K562 (cell line): ENCODE data around the gene UBE2G2. TPM values are rescaled to one million over a fixed set of nuclear protein-coding genes. Genes with fewer than 3 reads are reported as not detected.
A peak's percentile ranks its signal among the peaks of the same experiment; 100 is the strongest.

ENCODE experiments used
- ATAC-seq: fragments of 200-7000 bp; cut with Tn5 transposase; 3 replicates; pipeline ENCODE4 v1.9.1; 2020; ENCODE audit warnings: moderate library complexity
- BruUV-seq: library from RNA; stranded (reverse); fragments of 400-500 nt; replicated peaks from 2 replicates; lab custom pipeline; 2021; lab: Mats Ljungman, UMichigan
- CTCF ChIA-PET: fragments of 300-600 bp; formaldehyde crosslinking; extraction: SDS; loops from one replicate; lab custom pipeline; 2021; ENCODE audit warnings: low intra/inter-chr PET ratio; lab: Yijun Ruan, JAX
- POLR2A ChIA-PET: fragments of 300-600, 350-650 bp; sonication (Branson Sonifier 250); formaldehyde crosslinking; extraction: SDS; loops from one replicate; lab custom pipeline; 2021; ENCODE audit warnings: antibody characterized with exemption, inconsistent platforms; lab: Yijun Ruan, JAX
- DNase-seq, 4 experiments: peaks; one replicate each; pipeline versions ENCODE4 v3.0.0 to v3.0.0-alpha.2; 2011 to 2018; ENCODE audit warnings: low spot score in 3 of 4, mixed read lengths in 3 of 4; ENCODE audit errors: extremely low read depth in 1 of 4
- FAIRE-seq: peaks from 2 replicates; lab custom pipeline; 2011; peaks lifted over from hg19 to GRCh38; lab: Jason Lieb, UNC
- H2AFZ ChIP-seq: 2 replicates; pipeline ENCODE4 v1.6.0; 2011; ENCODE audit warnings: low read depth, low read length, control low read depth, inconsistent platforms
- H3K27ac ChIP-seq: fragments of 200-600 bp; 3 replicates; pipeline ENCODE4 v1.8.0; 2011; ENCODE audit warnings: low read depth, mild to moderate bottlenecking, control low read depth, inconsistent platforms, low read length, moderate library complexity, mixed read lengths; ENCODE audit errors: extremely low read depth
- H3K27me3 ChIP-seq, 2 experiments: fragments of 300-600 bp in 1 of 2; 2 replicates in 1 of 2; 3 replicates in 1 of 2; pipeline versions ENCODE4 v1.6.0 to v1.8.0; 2011; ENCODE audit warnings: inconsistent platforms in 2 of 2, low read length in 2 of 2, mild to moderate bottlenecking in 1 of 2, mixed read lengths in 1 of 2, moderate library complexity in 1 of 2; ENCODE audit not compliant: control insufficient read depth in 2 of 2, insufficient read depth in 2 of 2
- H3K36me3 ChIP-seq: fragments of 300-600 bp; 3 replicates; pipeline ENCODE4 v1.8.0; 2011; ENCODE audit warnings: mild to moderate bottlenecking, low read length, inconsistent platforms; ENCODE audit not compliant: control insufficient read depth, insufficient read depth
- H3K4me1 ChIP-seq, 2 experiments: fragments of 200-600 bp in 1 of 2; replicated peaks in 1 of 2; 2 replicates in 1 of 2; 3 replicates in 1 of 2; pipeline versions ENCODE4 v1.5.1 to v1.8.0; 2011; ENCODE audit warnings: inconsistent platforms in 2 of 2, low read length in 2 of 2, mild to moderate bottlenecking in 1 of 2, mixed read lengths in 1 of 2, moderate library complexity in 1 of 2; ENCODE audit not compliant: control insufficient read depth in 2 of 2, insufficient read depth in 2 of 2
- H3K4me2 ChIP-seq: 2 replicates; pipeline ENCODE4 v1.6.1; 2011; ENCODE audit warnings: low read length, control low read depth, inconsistent platforms, mixed read lengths; ENCODE audit not compliant: insufficient read depth
- H3K4me3 ChIP-seq: fragments of 200-600 bp; sonication (generic), shearing (Covaris generic); 2 replicates; pipeline ENCODE4 v1.5.1; 2016; ENCODE audit warnings: control low read depth, inconsistent platforms
- H3K79me2 ChIP-seq: fragments of 200-600 bp; 3 replicates; pipeline ENCODE4 v1.8.0; 2011; ENCODE audit warnings: low read length, inconsistent platforms; ENCODE audit not compliant: control insufficient read depth, insufficient read depth
- H3K9ac ChIP-seq, 2 experiments: 2 replicates each; pipeline versions ENCODE4 v1.6.0 to v1.6.1; 2011; ENCODE audit warnings: low read depth in 2 of 2, low read length in 2 of 2, control low read depth in 1 of 2, inconsistent platforms in 1 of 2, mild to moderate bottlenecking in 1 of 2, mixed read lengths in 1 of 2; ENCODE audit not compliant: insufficient read depth in 1 of 2
- H3K9me1 ChIP-seq: one replicate; pipeline ENCODE4 v1.6.0; 2011; ENCODE audit warnings: inconsistent platforms, mild to moderate bottlenecking, low read length, moderate library complexity; ENCODE audit not compliant: control insufficient read depth, insufficient read depth
- H3K9me3 ChIP-seq: replicated peaks from 2 replicates; pipeline ENCODE4 v1.5.1; 2011; ENCODE audit warnings: low read depth, low read length, inconsistent platforms; ENCODE audit not compliant: control insufficient read depth, insufficient read depth
- H4K20me1 ChIP-seq: replicated peaks from 2 replicates; pipeline ENCODE4 v1.6.1; 2011; ENCODE audit warnings: low read length, inconsistent platforms, mixed read lengths; ENCODE audit not compliant: control insufficient read depth, insufficient read depth
- ELF1 ChIP-seq: fragments of 200-800 bp; sonication (Bioruptor generic); IDR thresholded peaks from 2 replicates; pipeline ENCODE4 v1.6.1; 2016; ENCODE audit warnings: missing genetic modification characterization, missing compliant biosample characterization
- MLLT1 ChIP-seq, 2 experiments: fragments of 450-650 bp; IDR thresholded peaks; 2 replicates each; pipeline ENCODE4 v1.6.1; 2016
- NFXL1 ChIP-seq: fragments of 450-650 bp; formaldehyde crosslinking; IDR thresholded peaks from 2 replicates; pipeline ENCODE4 v1.4.0; 2021; ENCODE audit warnings: mild to moderate bottlenecking
- POLR2A ChIP-seq: fragments of 450-650 bp; conservative IDR thresholded peaks from 2 replicates; pipeline ENCODE4 v1.6.1; 2016
- POLR2G ChIP-seq: fragments of 200-400 bp; formaldehyde crosslinking; IDR thresholded peaks from 2 replicates; pipeline ENCODE4 v1.6.1; 2017; ENCODE audit warnings: low read depth, mild to moderate bottlenecking, antibody characterized with exemption, low read length, moderate library complexity
- RBFOX2 ChIP-seq: fragments of 200-400 bp; formaldehyde crosslinking; IDR thresholded peaks from 2 replicates; pipeline ENCODE4 v1.6.1; 2017; ENCODE audit warnings: low read depth, mild to moderate bottlenecking, low read length, moderate library complexity
- SMARCA5 ChIP-seq: fragments of 450-650 bp; IDR thresholded peaks from 2 replicates; pipeline ENCODE4 v1.6.1; 2016
- TRIM24 ChIP-seq, 2 experiments: fragments of 450-650 bp; IDR thresholded peaks; 2 replicates each; pipeline ENCODE4 v1.6.1; 2016
- WGBS: fragments of 100-300 bp; shearing (Covaris generic); methylation state at CpG from one replicate; pipeline ENCODE4 v1.1.6; 2016; ENCODE audit warnings: low coverage, mixed read lengths; ENCODE audit not compliant: insufficient coverage; ENCODE audit errors: missing lambda C conversion rate; 5-methylcytosine and 5-hydroxymethylcytosine counted together
- in situ Hi-C: fragments of 300-500 bp; cut with MboI; formaldehyde crosslinking; loops from 4 replicates; pipeline ENCODE4 v1.15.0; 2018; ENCODE audit warnings: inconsistent platforms, mixed read lengths
- intact Hi-C: fragments of 100-400 bp; cut with micrococcal nuclease; formaldehyde crosslinking; loops from 2 replicates; pipeline ENCODE4 v1.14.2; 2022
- polyA plus RNA-seq, 8 experiments: library from polyadenylated mRNA; depleted of rRNA in 4 of 8; stranded (reverse) in 5 of 8; unstranded in 3 of 8; fragments of >200 nt; fragmentation: Nextera tagmentation in 2 of 8; fragmentation: Illumina TruSeq in 1 of 8; extraction: Ambion mirVana in 2 of 8; extraction: Trizol in 1 of 8; gene quantifications; 2 replicates each; pipeline versions ENCODE4 v1.2.1 to v1.2.3, GENCODE V29; 2011 to 2014; ENCODE audit warnings: inconsistent platforms in 1 of 8, missing spikeins in 1 of 8
- total RNA-seq, 7 experiments: library from RNA; depleted of rRNA in 6 of 7; stranded (reverse); fragments of >200 nt in 6 of 7; fragmentation: Illumina TruSeq in 2 of 7; extraction: Trizol in 2 of 7; gene quantifications; 2 replicates each; pipeline versions ENCODE4 v1.2.1 to v1.2.3, GENCODE V29; 2011 to 2021; ENCODE audit warnings: low replicate concordance in 1 of 7
- TF ChIP-seq, protein P1 (sequence below): sonication (generic); formaldehyde crosslinking; IDR thresholded peaks from 2 replicates; pipeline ENCODE4 v1.8.1; 2023; ENCODE audit warnings: mild to moderate bottlenecking, missing genetic modification reagents
- TF ChIP-seq, protein P2 (sequence below): fragments of 450-650 bp; formaldehyde crosslinking; conservative IDR thresholded peaks from 2 replicates; pipeline ENCODE4 v1.4.0; 2022; ENCODE audit warnings: mild to moderate bottlenecking, missing genetic modification characterization

The UBE2G2 gene
- total and polyA plus RNA-seq, 9 of the 15 experiments (the other 6 are each of a cell fraction or from before 2014, with no cell fraction given): 47.5 to 225 (median 140) TPM

DNA sequence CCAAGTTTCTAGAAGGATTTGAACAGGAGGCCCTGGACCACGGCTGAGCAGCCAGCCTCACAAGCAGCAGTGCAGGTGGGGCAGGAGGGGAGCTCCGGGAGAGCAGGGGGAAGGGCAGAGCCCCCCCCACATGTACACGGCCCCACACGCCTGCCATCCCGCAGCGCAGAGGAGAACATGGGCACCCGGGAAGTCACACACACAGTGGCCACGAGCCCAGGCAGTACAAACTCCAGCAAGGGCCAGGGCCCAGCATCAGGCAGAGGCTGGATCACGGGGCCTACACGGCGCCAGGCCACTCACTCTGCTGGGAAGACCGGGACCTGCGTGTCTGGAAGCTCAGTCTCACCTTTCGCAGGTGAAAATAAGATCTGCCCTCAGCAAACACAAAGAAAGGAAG lies 11.0 kb upstream of the UBE2G2 start:
- Histone ChIP-seq H3K9me1 (peaks cover 15% of the 10 kb centered on the region), H3K9me3 (no peaks in the 10 kb centered on the region), H3K9ac (peak overlapping the region in 1 of 2 experiments; percentile 67; a peak in 1 of 4 replicates), H3K36me3 (peaks cover 63% of the 10 kb centered on the region; the same call in 2 of the 3 replicates), H3K27ac (no peak overlapping the region), H4K20me1 (peaks cover 25% of the 10 kb centered on the region; the same call in 1 of the 2 replicates), H3K4me2 (no peak overlapping the region), H3K4me3 (no peak overlapping the region), H2AFZ (no peak overlapping the region), H3K4me1 (peaks cover 0 to 48% of the 10 kb centered on the region in 2 experiments; a peak in 3 of 5 replicates), H3K27me3 (no peaks in the 10 kb centered on the region), H3K79me2 (peaks cover 71% of the 10 kb centered on the region)
- DNase-seq: no peak
- in situ Hi-C loops (no loop called here), intact Hi-C loops (no loop called here)
- 87% methylated on average over 14 of the region's 14 CpGs for WGBS
- no peak for ATAC-seq
- FAIRE-seq: no peak
- TF ChIP-seq NFXL1 (CRISPR knock-in tag) (no peak), RBFOX2 (peak; percentile 48), POLR2G (peak; percentile 58), SMARCA5 (no peak)
- ChIA-PET CTCF (no interaction called here), POLR2A (interaction anchor here (0.9 to 2.0 kb wide), 4 partner anchors 9 to 122 kb away, joined by 3 to 10 read pairs (median 4); partner anchors contain the start of genes PTTG1IP and UBE2G2)
- no TSS peak for BruUV-seq

- Histone ChIP-seq H3K27me3 (no peaks in the 10 kb centered on the region), H3K9me1 (peaks cover 6% of the 10 kb centered on the region), H3K4me3 (no peak overlapping the region), H3K27ac (no peak overlapping the region), H4K20me1 (peaks cover 12% of the 10 kb centered on the region; the same call in 1 of the 2 replicates), H2AFZ (no peak overlapping the region), H3K9me3 (no peaks in the 10 kb centered on the region), H3K4me2 (no peak overlapping the region), H3K36me3 (peaks cover 82% of the 10 kb centered on the region), H3K9ac (no peak overlapping the region; a peak in 1 of 4 replicates), H3K4me1 (peaks cover 0 to 33% of the 10 kb centered on the region in 2 experiments; a peak in 1 of 5 replicates), H3K79me2 (peaks cover 54% of the 10 kb centered on the region)
- ATAC-seq (no peak), FAIRE-seq (no peak), DNase-seq (no peak)
- POLR2A ChIA-PET: interaction anchor here (1.1 to 2.3 kb wide), 2 partner anchors 10 to 137 kb away, joined by 3 to 10 read pairs; partner anchors contain the start of gene UBE2G2
- no TSS peak for BruUV-seq
- CTCF ChIA-PET: no interaction called here
- intact Hi-C loops: no loop called here
- WGBS: 90% methylated on average over 6 of the region's 6 CpGs
- in situ Hi-C loops: no loop called here
- TF ChIP-seq, protein P1, sequence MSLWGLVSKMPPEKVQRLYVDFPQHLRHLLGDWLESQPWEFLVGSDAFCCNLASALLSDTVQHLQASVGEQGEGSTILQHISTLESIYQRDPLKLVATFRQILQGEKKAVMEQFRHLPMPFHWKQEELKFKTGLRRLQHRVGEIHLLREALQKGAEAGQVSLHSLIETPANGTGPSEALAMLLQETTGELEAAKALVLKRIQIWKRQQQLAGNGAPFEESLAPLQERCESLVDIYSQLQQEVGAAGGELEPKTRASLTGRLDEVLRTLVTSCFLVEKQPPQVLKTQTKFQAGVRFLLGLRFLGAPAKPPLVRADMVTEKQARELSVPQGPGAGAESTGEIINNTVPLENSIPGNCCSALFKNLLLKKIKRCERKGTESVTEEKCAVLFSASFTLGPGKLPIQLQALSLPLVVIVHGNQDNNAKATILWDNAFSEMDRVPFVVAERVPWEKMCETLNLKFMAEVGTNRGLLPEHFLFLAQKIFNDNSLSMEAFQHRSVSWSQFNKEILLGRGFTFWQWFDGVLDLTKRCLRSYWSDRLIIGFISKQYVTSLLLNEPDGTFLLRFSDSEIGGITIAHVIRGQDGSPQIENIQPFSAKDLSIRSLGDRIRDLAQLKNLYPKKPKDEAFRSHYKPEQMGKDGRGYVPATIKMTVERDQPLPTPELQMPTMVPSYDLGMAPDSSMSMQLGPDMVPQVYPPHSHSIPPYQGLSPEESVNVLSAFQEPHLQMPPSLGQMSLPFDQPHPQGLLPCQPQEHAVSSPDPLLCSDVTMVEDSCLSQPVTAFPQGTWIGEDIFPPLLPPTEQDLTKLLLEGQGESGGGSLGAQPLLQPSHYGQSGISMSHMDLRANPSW: no peak
- TF ChIP-seq, protein P2, sequence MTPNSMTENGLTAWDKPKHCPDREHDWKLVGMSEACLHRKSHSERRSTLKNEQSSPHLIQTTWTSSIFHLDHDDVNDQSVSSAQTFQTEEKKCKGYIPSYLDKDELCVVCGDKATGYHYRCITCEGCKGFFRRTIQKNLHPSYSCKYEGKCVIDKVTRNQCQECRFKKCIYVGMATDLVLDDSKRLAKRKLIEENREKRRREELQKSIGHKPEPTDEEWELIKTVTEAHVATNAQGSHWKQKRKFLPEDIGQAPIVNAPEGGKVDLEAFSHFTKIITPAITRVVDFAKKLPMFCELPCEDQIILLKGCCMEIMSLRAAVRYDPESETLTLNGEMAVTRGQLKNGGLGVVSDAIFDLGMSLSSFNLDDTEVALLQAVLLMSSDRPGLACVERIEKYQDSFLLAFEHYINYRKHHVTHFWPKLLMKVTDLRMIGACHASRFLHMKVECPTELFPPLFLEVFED: 0 out of 2 replicates have a peak, but pooled peaks have one; percentile 39
- TF ChIP-seq MLLT1 (IDR thresholded peaks at IDR 0.05) (0 out of 4 replicates have a peak, but pooled peaks of 1 of the 2 experiments have one; percentile 62), POLR2A (0 out of 2 replicates have a peak, but pooled peaks have one; percentile 40), TRIM24 (IDR thresholded peaks at IDR 0.05) (peak in 1 of 2 experiments; percentile 51; a peak in 1 of 4 replicates), ELF1 (no peak)
Measured at GRCh38 chr21:44810779-44811178, 9.2 kb upstream of the UBE2G2 start.
